H7 (cell line): ENCODE data around the gene INTS7. TPM values are rescaled to one million over a fixed set of nuclear protein-coding genes. Genes with fewer than 3 reads are reported as not detected.
"Not testable (repeated sequence)": the region's sequence is repeated elsewhere in the genome, so short reads cannot be mapped to it uniquely, and the experiment has no call there.

Source experiments
- DNase-seq: peaks from one replicate; pipeline ENCODE4 v3.0.0; 2012
- H3K27me3 ChIP-seq: 2 replicates; pipeline ENCODE4 v1.6.0; 2011; ENCODE audit warnings: mild to moderate bottlenecking, low read length; ENCODE audit not compliant: control insufficient read depth, insufficient read depth
- H3K36me3 ChIP-seq: replicated peaks from 2 replicates; pipeline ENCODE4 v1.5.1; 2011; ENCODE audit warnings: low read length; ENCODE audit not compliant: control insufficient read depth, insufficient read depth
- H3K4me3 ChIP-seq: 2 replicates; pipeline ENCODE4 v1.5.1; 2011; ENCODE audit warnings: low read depth, mild to moderate bottlenecking, control low read depth, low read length, moderate library complexity; ENCODE audit not compliant: insufficient read depth
- total RNA-seq: library from RNA; depleted of rRNA; stranded (reverse); fragments of >200 nt; shearing (Covaris generic); gene quantifications from 2 replicates; pipeline ENCODE4 v1.2.3, GENCODE V29; 2014

The INTS7 gene
- total RNA-seq, 1 experiment from 2014 or later, result 21.5 TPM

DNA sequence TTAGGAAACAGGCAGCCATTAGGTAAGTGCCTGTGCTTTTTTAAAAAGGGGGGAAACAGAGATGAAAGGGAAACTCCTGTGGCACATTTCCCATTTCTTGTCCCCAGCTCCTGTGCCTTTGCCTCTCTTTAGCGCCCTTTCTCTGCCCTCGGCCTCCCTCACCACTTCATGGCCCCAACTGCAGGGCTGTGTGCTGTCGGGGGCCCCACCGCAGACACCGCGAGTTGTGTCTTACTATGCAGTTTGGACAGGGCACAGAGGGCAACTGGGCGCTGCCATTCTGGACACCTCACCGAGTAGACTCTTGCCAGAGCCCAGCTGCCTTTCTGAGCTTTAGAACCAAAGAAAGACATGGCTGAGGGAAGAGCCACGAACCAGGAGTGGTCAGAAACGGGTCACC, 111.1 kb downstream of the INTS7 start:
- DNase-seq, result no peak

DNA sequence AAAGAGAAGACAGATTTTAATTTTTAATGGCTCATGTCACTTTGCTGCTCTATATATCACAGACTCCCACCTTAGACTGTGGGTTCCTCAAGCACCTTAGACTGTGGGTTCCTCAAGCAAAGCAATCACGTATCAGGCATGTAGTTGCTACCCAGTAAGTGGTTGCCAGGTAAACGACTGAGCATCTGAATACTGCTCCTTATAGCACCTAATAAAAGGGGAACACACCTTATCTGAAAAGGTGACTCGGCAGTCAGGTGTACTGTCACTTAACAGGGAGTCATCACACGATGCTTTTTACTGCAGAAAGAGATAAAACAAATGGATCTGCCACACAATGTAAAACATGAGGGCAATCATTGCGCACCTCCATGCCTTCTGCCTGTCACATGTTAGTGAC, 112.3 kb downstream of the INTS7 start:
- Histone ChIP-seq H3K27me3 (no peaks in the 10 kb centered on the region), H3K36me3 (no peaks in the 10 kb centered on the region), H3K4me3 (no peak overlapping the region)
- no peak for DNase-seq

More for the DNA sequence above, 111.1 kb downstream of the INTS7 start:
- Histone ChIP-seq H3K27me3 (no peaks in the 10 kb centered on the region), H3K4me3 (no peak overlapping the region), H3K36me3 (no peaks in the 10 kb centered on the region)

DNA sequence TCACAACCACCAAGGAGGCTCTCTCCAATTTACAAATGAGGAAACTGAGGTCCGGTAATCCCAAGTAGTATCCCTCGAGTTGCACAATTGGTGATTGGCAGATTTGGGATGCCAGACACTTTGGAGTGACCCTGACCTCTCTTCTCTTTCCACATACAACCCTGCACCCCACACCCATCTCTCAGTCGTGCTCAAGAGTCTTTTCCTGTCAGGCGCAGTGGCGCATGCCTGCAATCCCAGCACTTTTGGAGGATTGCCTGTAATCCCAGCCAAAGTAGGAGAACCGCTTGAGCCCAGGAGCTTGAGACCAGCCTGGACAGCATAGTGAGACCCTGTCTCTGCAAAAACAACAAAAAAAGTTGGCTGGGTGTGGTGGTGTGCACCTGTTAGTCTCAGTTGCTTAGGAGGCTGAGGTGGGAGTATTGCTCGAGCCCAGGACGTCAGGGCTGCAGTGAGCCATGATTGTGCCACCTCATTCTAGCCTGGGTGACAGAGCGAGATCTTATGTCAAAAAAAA, 113.7 kb downstream of the INTS7 start:
- no peak overlapping the region for H3K4me3 ChIP-seq
- H3K36me3 ChIP-seq, result no peaks in the 10 kb centered on the region
- no peaks in the 10 kb centered on the region for H3K27me3 ChIP-seq
- DNase-seq, result no peak

- no peak overlapping the region for H3K4me3 ChIP-seq
- DNase-seq, result no peak
- no peaks in the 10 kb centered on the region for H3K27me3 ChIP-seq
- no peaks in the 10 kb centered on the region for H3K36me3 ChIP-seq
These were observed 114.6 kb downstream of the INTS7 start for GRCh38 chr1:211920602-211921226.

GRCh38 chr1:211920141-211920572, 115.2 kb downstream of the INTS7 start:
- no peak for DNase-seq
- H3K4me3 ChIP-seq, result no peak overlapping the region
- no peaks in the 10 kb centered on the region for H3K36me3 ChIP-seq
- no peaks in the 10 kb centered on the region for H3K27me3 ChIP-seq

DNA sequence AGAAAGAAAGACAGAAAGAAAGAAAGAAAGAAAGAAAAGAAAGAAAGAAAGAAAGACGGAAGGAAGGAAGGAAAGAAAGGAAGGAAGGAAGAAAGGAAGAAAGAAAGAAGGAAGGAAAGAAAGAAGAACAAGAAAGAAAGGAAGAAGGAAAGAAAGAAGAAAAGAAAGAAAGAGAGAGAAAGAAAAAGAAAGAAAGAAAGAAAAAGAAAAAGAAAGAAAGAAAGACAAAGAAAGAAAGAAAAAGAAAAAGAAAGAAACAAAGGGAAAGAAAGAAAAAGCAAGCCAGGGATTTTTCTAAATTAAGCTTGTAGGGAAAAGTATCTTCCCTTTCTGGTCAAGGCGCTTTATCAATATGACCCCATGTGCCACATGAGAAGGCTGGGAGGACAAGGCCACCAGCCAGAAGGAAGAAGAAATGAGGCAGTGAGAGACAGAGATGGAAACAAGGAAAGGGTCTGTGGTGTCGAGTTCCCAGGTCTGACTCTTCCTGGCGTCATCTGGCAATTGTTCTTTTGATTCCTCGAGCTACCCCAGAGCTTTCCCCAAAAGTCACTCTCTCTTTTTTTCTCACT, 116.4 kb downstream of the INTS7 start:
- Histone ChIP-seq H3K27me3 (no peaks in the 10 kb centered on the region), H3K36me3 (no peaks in the 10 kb centered on the region)

DNA sequence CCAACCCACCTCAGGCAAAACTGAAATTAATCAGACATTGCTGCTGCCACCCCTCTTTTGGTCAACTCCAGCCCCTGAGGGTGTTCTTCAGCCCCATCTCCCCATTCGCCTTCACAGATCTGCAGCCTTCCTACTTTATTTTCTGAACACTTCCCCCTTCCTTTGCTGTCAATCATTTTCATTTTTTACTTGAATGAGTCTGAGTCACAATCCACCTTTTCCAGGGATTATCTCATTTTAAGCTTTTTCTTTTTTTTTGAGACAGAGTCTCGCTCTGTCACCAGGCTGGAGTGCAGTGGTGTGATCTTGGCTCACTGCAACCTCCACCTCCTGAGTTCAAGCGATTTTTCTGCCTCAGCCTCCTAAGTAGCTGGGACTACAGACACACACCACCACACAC, 118.9 kb downstream of the INTS7 start:
- not testable (repeated sequence) for H3K27me3 ChIP-seq, DNase-seq, H3K4me3 ChIP-seq, H3K36me3 ChIP-seq

More for the DNA sequence above, 116.4 kb downstream of the INTS7 start:
- no peak overlapping the region for H3K4me3 ChIP-seq
- no peak for DNase-seq

- Histone ChIP-seq H3K4me3 (no peak overlapping the region), H3K36me3 (no peaks in the 10 kb centered on the region), H3K27me3 (no peaks in the 10 kb centered on the region)
- DNase-seq, result no peak
These were observed 119.4 kb downstream of the INTS7 start for GRCh38 chr1:211915924-211916323.

DNA sequence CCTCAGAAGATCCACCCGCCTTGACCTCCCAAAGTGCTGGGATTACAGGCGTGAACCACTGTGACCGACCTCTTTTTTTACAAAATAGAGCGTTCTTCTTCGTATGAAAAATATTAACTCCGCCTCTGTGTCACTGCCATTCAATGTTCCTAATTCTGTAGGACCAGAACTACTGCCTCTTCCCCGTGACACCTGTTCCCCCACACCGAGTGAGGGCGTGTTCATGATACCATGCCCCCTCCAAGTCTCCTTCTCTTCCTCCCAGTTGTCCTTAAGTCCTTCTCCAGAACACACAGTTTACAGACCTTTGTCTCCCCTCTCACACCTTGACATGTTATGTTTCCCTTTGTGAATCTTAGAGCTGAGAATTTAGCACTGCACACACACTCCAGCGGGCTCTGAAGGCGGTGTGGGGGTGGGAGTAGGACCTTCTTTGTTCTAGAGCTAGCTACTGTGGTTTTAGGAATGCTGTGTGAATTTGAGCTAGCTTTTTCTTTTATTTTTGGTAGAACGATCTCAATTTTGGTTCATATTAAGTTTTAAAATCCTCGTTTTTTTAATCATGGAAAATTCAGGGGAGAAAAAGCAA, 122.4 kb downstream of the INTS7 start:
- Histone ChIP-seq H3K4me3 (no peak overlapping the region), H3K36me3 (no peaks in the 10 kb centered on the region), H3K27me3 (no peaks in the 10 kb centered on the region)
- no peak for DNase-seq

DNA sequence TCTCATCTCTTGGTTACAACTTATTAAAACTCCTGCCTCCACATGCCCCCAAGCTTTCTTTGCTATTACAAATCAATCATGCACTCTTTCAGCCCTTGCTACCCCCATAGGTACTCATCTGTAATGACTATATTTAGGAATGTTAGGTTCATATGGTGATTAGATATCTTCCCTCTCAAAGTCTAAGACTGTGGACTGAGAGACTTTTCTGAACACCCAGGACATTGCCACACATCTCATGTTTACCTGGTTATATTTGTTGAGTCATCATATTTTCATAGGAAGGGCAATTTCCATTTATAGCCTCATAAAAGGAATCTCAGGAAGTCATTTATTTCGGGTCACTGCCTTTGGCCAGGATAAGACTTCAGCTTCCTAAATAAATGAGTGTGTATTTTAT, 123.3 kb downstream of the INTS7 start:
- no peak for DNase-seq
- Histone ChIP-seq H3K36me3 (no peaks in the 10 kb centered on the region), H3K27me3 (no peaks in the 10 kb centered on the region), H3K4me3 (no peak overlapping the region)

GRCh38 chr1:211910913-211911485, 124.4 kb downstream of the INTS7 start:
- no peak overlapping the region for H3K4me3 ChIP-seq
- no peaks in the 10 kb centered on the region for H3K36me3 ChIP-seq
- DNase-seq, result no peak
- no peaks in the 10 kb centered on the region for H3K27me3 ChIP-seq

DNA sequence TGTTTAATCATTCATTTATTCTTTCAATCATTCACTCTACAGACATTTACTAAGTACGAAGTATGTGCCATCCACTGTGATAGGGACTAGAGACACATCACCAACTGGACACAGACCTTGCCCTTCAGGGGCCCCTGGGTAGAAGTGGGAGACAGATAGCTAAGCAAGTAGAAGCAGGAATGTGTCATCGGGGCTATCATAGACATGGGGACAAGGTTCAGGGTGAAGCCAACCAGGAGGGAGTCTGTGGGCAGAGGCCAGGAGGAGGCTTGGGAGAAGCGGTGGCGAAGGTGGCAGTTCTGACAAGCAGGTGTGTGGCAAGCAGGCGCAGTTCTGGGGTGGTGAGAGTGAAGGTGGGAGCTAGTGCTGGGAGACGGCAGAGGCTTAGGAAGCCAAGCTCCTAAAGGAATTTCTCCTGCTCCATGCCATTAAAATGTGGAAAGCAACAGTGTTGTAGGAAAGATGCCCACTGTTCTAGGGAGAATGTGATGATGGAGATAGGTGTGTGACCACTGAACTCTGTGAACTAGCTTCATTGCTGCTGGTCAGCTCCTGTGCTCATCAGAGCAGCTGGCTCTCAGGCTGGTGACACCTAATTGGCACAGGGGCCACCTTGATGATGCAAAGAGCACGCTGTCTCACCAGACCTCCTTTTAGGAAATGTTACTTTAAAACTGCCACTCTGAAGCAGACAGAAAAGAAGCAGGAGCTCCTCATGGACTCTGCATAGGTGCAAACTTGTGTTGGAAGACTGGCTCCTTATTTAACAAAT, 125.1 kb downstream of the INTS7 start:
- DNase-seq, result no peak
- H3K36me3 ChIP-seq, result no peaks in the 10 kb centered on the region
- no peak overlapping the region for H3K4me3 ChIP-seq
- H3K27me3 ChIP-seq, result no peaks in the 10 kb centered on the region

DNA sequence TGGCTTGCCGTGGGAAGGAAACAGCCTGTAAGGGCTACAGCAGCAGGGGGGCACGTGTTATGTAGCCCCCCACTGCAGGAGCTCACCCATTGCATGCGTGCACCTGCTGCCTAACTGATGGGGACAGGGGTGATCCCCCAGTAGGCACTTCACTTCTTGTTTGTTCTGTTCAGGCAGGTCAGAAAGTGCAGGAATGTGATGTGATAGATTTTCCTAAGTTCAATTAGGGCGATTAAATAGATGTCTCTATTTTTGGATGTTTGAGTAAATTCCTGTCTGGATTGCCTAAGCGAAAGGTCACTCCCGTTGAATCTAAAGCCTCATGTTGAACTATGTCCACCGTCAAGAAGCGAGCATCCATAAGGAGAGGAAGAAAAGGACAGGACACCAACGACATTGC, 126.0 kb downstream of the INTS7 start:
- DNase-seq, result no peak
- no peaks in the 10 kb centered on the region for H3K36me3 ChIP-seq
- H3K27me3 ChIP-seq, result no peaks in the 10 kb centered on the region
- no peak overlapping the region for H3K4me3 ChIP-seq

GRCh38 chr1:211908951-211909350, 126.4 kb downstream of the INTS7 start:
- Histone ChIP-seq H3K4me3 (no peak overlapping the region), H3K36me3 (no peaks in the 10 kb centered on the region), H3K27me3 (no peaks in the 10 kb centered on the region)
- no peak for DNase-seq
